B cell (primary cell): ENCODE data around the gene CEACAM20. TPM values are rescaled to one million over a fixed set of nuclear protein-coding genes. Genes with fewer than 3 reads are reported as not detected.

Experiments
- ATAC-seq: fragments of 200-7000 bp; cut with Tn5 transposase; one replicate; pipeline ENCODE4 v1.10.0; 2021; ENCODE audit warnings: low read depth, mild to moderate bottlenecking, moderate number of reproducible peaks, moderate library complexity
- CTCF ChIA-PET: fragments of 350-600 bp; sonication (Branson Sonifier 250); formaldehyde crosslinking; loops from one replicate; lab custom pipeline; 2021; ENCODE audit warnings: antibody characterized with exemption, inconsistent platforms; lab: Charles Lee
- POLR2A ChIA-PET: fragments of 350-600 bp; sonication (Branson Sonifier 250); formaldehyde crosslinking; loops from one replicate; lab custom pipeline; 2021; ENCODE audit warnings: antibody characterized with exemption; lab: Charles Lee
- DNase-seq: peaks from one replicate; pipeline ENCODE4 v3.0.0; 2013
- H2AFZ ChIP-seq: 2 replicates; pipeline ENCODE4 v1.6.1; 2012; ENCODE audit warnings: mild to moderate bottlenecking, low read depth, low read length; ENCODE audit not compliant: insufficient read depth, poor library complexity, severe bottlenecking
- H3K27ac ChIP-seq, 2 donors: 1 replicate in 1 of 2; 2 replicates in 1 of 2; pipeline ENCODE4 v1.5.1; 2012 to 2013; ENCODE audit warnings: low read length in 2 of 2, mild to moderate bottlenecking in 2 of 2, moderate library complexity in 1 of 2
- H3K27me3 ChIP-seq, 4 experiments: fragments of 200-600 bp in 1 of 4; sonication (generic) in 1 of 4; replicated peaks in 1 of 4; 1 replicate in 2 of 4; 2 replicates in 2 of 4; pipeline versions ENCODE4 v1.6.1 to v1.7.0; 2013 to 2016; ENCODE audit warnings: low read length in 3 of 4, mild to moderate bottlenecking in 2 of 4, mixed read lengths in 1 of 4, moderate library complexity in 1 of 4; ENCODE audit not compliant: insufficient read depth in 4 of 4, control insufficient read depth in 3 of 4; ENCODE audit errors: control extremely low read depth in 1 of 4
- H3K36me3 ChIP-seq, 2 experiments: replicated peaks in 1 of 2; 1 replicate in 1 of 2; 2 replicates in 1 of 2; pipeline versions ENCODE4 v1.6.1 to v1.7.1; 2013; ENCODE audit warnings: low read length in 1 of 2; ENCODE audit not compliant: insufficient read depth in 2 of 2, control insufficient read depth in 1 of 2; ENCODE audit errors: control extremely low read depth in 1 of 2, extremely low read depth in 1 of 2
- H3K4me1 ChIP-seq, 2 donors: fragments of 200-600 bp in 1 of 2; sonication (generic) in 1 of 2; 1 replicate in 1 of 2; 2 replicates in 1 of 2; pipeline versions ENCODE4 v1.5.1 to v1.6.1; 2013 to 2017; ENCODE audit warnings: low read length in 2 of 2; ENCODE audit not compliant: control insufficient read depth in 2 of 2, insufficient read depth in 2 of 2
- H3K4me2 ChIP-seq: replicated peaks from 2 replicates; pipeline ENCODE3; 2012; ENCODE audit warnings: mild to moderate bottlenecking, low read depth, low read length; ENCODE audit not compliant: poor library complexity, severe bottlenecking
- H3K4me3 ChIP-seq, 5 experiments: fragments of 200-600 bp in 1 of 5; sonication (generic) in 1 of 5; 1 replicate in 3 of 5; 2 replicates in 2 of 5; pipeline versions ENCODE4 v1.5.1 to v1.7.0; 2011 to 2016; ENCODE audit warnings: low read length in 4 of 5, mild to moderate bottlenecking in 4 of 5, low read depth in 2 of 5, control low read depth in 1 of 5, moderate library complexity in 1 of 5; ENCODE audit not compliant: insufficient read depth in 1 of 5; ENCODE audit errors: control extremely low read depth in 1 of 5, extremely low read depth in 1 of 5
- H3K79me2 ChIP-seq: fragments of 200-600 bp; sonication (generic); one replicate; pipeline ENCODE4 v1.6.0; 2016; ENCODE audit warnings: low read length; ENCODE audit not compliant: control insufficient read depth, insufficient read depth
- H3K9ac ChIP-seq: fragments of 200-600 bp; sonication (generic); 2 replicates; pipeline ENCODE4 v1.6.1; 2017; ENCODE audit warnings: mild to moderate bottlenecking, low read length, moderate library complexity
- H3K9me3 ChIP-seq, 3 donors: one replicate each; pipeline versions ENCODE4 v1.6.1 to v1.7.1; 2013; ENCODE audit warnings: low read length in 2 of 3; ENCODE audit not compliant: control insufficient read depth in 2 of 3, insufficient read depth in 1 of 3; ENCODE audit errors: control extremely low read depth in 1 of 3
- H4K20me1 ChIP-seq: 2 replicates; pipeline ENCODE4 v1.6.0; 2012; ENCODE audit warnings: mild to moderate bottlenecking, low read length; ENCODE audit not compliant: insufficient read depth, control insufficient read depth, poor library complexity, severe bottlenecking
- H3K27ac Mint-ChIP-seq: one replicate; pipeline ENCODE4 v1.8.0; 2021; ENCODE audit warnings: mixed read lengths
- H3K27me3 Mint-ChIP-seq: one replicate; pipeline ENCODE4 v1.8.0; 2021; ENCODE audit warnings: mixed read lengths
- H3K4me1 Mint-ChIP-seq: one replicate; pipeline ENCODE4 v1.8.0; 2021; ENCODE audit warnings: mixed read lengths
- H3K4me3 Mint-ChIP-seq: one replicate; pipeline ENCODE4 v1.8.0; 2021; ENCODE audit warnings: mixed read lengths
- H3K9me3 Mint-ChIP-seq: one replicate; pipeline ENCODE4 v1.8.0; 2022; ENCODE audit warnings: mixed read lengths; ENCODE audit not compliant: insufficient read depth
- CTCF ChIP-seq: fragments of 200-600 bp; IDR thresholded peaks from one replicate; pipeline ENCODE4 v1.8.0; 2022; ENCODE audit warnings: antibody characterized with exemption, mild to moderate bottlenecking
- EZH2 ChIP-seq: IDR thresholded peaks from 2 replicates; pipeline ENCODE4 v1.6.1; 2012; ENCODE audit warnings: borderline replicate concordance, low read depth, mild to moderate bottlenecking, moderate library complexity, low read length; ENCODE audit not compliant: insufficient read depth, poor library complexity, severe bottlenecking
- WGBS: methylation state at CpG from one replicate; pipeline ENCODE4 v1.1.5; 2013; ENCODE audit warnings: missing lambda C conversion rate; ENCODE audit not compliant: insufficient coverage; 5-methylcytosine and 5-hydroxymethylcytosine counted together
- intact Hi-C: fragments of 100-400 bp; cut with micrococcal nuclease; formaldehyde crosslinking; loops from one replicate; pipeline ENCODE4 v1.10.0; 2022
- polyA plus RNA-seq: library from polyadenylated mRNA; depleted of rRNA; stranded (reverse); fragments of >200 nt; gene quantifications from 2 replicates; pipeline ENCODE4 v1.2.3, GENCODE V29; 2012
- total RNA-seq, 2 donors: library from RNA; stranded (reverse); fragments of 120-200 nt in 1 of 2; gene quantifications; 1 replicate in 1 of 2; 2 replicates in 1 of 2; pipeline versions ENCODE4 v1.2.3 to v1.2.4, GENCODE V29; 2013 to 2022

CEACAM20 gene
- total and polyA plus RNA-seq, 2 donors (not counting 1 experiment from before 2014, with no cell fraction given) = not detected

- H3K27ac Mint-ChIP-seq = no peak overlapping the region
- Histone ChIP-seq H2AFZ (no peak overlapping the region), H3K27me3 (peaks cover 0 to 5% (median 0%) of the 10 kb centered on the region in 4 experiments), H3K9me3 (peaks cover 0 to 68% (median 0%) of the 10 kb centered on the region in 3 donors), H3K79me2 (no peaks in the 10 kb centered on the region), H3K4me3 (no peak overlapping the region), H3K27ac (no peak overlapping the region), H4K20me1 (no peaks in the 10 kb centered on the region), H3K9ac (no peak overlapping the region), H3K36me3 (no peaks in the 10 kb centered on the region), H3K4me2 (no peak overlapping the region), H3K4me1 (no peaks in the 10 kb centered on the region)
- TF ChIP-seq EZH2 = no peak
- TF ChIP-seq CTCF = no peak
- H3K4me1 Mint-ChIP-seq = no peaks in the 10 kb centered on the region
- H3K4me3 Mint-ChIP-seq = no peak overlapping the region
- intact Hi-C loops = no loop called here
- ATAC-seq (no peak), DNase-seq (no peak)
- H3K9me3 Mint-ChIP-seq = no peaks in the 10 kb centered on the region
- WGBS = 94% methylated on average over 2 of the region's 2 CpGs
- peaks cover 5% of the 10 kb centered on the region for H3K27me3 Mint-ChIP-seq
- ChIA-PET CTCF (no interaction called here), POLR2A (no interaction called here)
Measured at GRCh38 chr19:44521370-44521769, 8.1 kb downstream of the CEACAM20 start.

GRCh38 chr19:44517146-44517545 is 12.3 kb downstream of the CEACAM20 start:
- H3K79me2 ChIP-seq = no peaks in the 10 kb centered on the region
- H3K36me3 ChIP-seq = no peaks in the 10 kb centered on the region
- peaks cover 0 to 69% (median 0%) of the 10 kb centered on the region in 3 donors for H3K9me3 ChIP-seq
- 85% methylated on average over 5 of the region's 7 CpGs for WGBS
- no peak overlapping the region for H3K9ac ChIP-seq
- Mint-ChIP-seq H3K9me3 (peaks cover 6% of the 10 kb centered on the region), H3K4me1 (no peaks in the 10 kb centered on the region), H3K27me3 (peaks cover 6% of the 10 kb centered on the region), H3K27ac (no peak overlapping the region), H3K4me3 (no peak overlapping the region)
- H3K4me1 ChIP-seq = no peaks in the 10 kb centered on the region
- POLR2A ChIA-PET = no interaction called here
- peaks cover 0 to 10% (median 2%) of the 10 kb centered on the region in 4 experiments for H3K27me3 ChIP-seq
- TF ChIP-seq CTCF = no peak
- TF ChIP-seq EZH2 = no peak
- DNase-seq (no peak), ATAC-seq (no peak)
- no peaks in the 10 kb centered on the region for H4K20me1 ChIP-seq
- intact Hi-C loops = no loop called here
- no peak overlapping the region for H2AFZ ChIP-seq
- CTCF ChIA-PET = no interaction called here
- H3K27ac ChIP-seq = no peak overlapping the region
- no peak overlapping the region for H3K4me3 ChIP-seq
- H3K4me2 ChIP-seq = no peak overlapping the region
